OCI-LY7 (cell line): ENCODE data around the gene ANKRD35. TPM values are rescaled to one million over a fixed set of nuclear protein-coding genes. Genes with fewer than 3 reads are reported as not detected.
"Not testable (repeated sequence)": the region's sequence is repeated elsewhere in the genome, so short reads cannot be mapped to it uniquely, and the experiment has no call there.

Experiments used
- Bru-seq: library from RNA; stranded (reverse); fragments of 400-500 nt; gene quantifications from one replicate; lab custom pipeline; 2021; lab: Mats Ljungman, UMichigan
- BruChase-seq, 2 experiments: library from RNA; stranded (reverse); fragments of 400-500 nt; gene quantifications; one replicate each; lab custom pipeline; 2021; lab: Mats Ljungman, UMichigan
- BruUV-seq: library from RNA; stranded (reverse); fragments of 400-500 nt; replicated peaks from 2 replicates; lab custom pipeline; 2021; lab: Mats Ljungman, UMichigan
- CTCF ChIA-PET: fragments of 300-600 bp; sonication (Branson Sonifier 250); formaldehyde crosslinking; loops from one replicate; lab custom pipeline; 2022; ENCODE audit warnings: antibody characterized with exemption; ENCODE audit not compliant: unreplicated experiment; lab: Charles Lee
- POLR2A ChIA-PET: fragments of 300-600 bp; sonication (Branson Sonifier 250); formaldehyde crosslinking; loops from one replicate; lab custom pipeline; 2022; ENCODE audit warnings: antibody characterized with exemption; lab: Charles Lee
- DNase-seq: peaks from one replicate; pipeline ENCODE4 v3.0.0-alpha.2; 2015; ENCODE audit warnings: low spot score
- H2AFZ ChIP-seq: fragments of 200-600 bp; sonication (generic), shearing (Covaris generic); 2 replicates; pipeline ENCODE4 v1.6.1; 2014; ENCODE audit warnings: mild to moderate bottlenecking, antibody characterized with exemption, low read length, moderate library complexity
- H3K27ac ChIP-seq: fragments of 200-600 bp; sonication (generic); 2 replicates; pipeline ENCODE4 v1.5.1; 2014; ENCODE audit warnings: mixed run types, low read depth, mild to moderate bottlenecking, moderate library complexity, low read length, inconsistent platforms; ENCODE audit not compliant: poor library complexity, severe bottlenecking
- H3K36me3 ChIP-seq: fragments of 200-600 bp; sonication (generic); 2 replicates; pipeline ENCODE4 v1.6.1; 2014; ENCODE audit warnings: mild to moderate bottlenecking, antibody characterized with exemption, low read length, moderate library complexity, mixed read lengths; ENCODE audit not compliant: insufficient read depth
- H3K4me1 ChIP-seq: fragments of 200-600 bp; sonication (generic); 2 replicates; pipeline ENCODE4 v1.5.1; 2014; ENCODE audit warnings: mild to moderate bottlenecking, low read length; ENCODE audit not compliant: insufficient read depth, poor library complexity, severe bottlenecking
- H3K4me2 ChIP-seq: fragments of 200-600 bp; sonication (generic); 2 replicates; pipeline ENCODE4 v1.6.1; 2014; ENCODE audit warnings: mild to moderate bottlenecking, low read length
- H3K4me3 ChIP-seq: fragments of 200-600 bp; sonication (generic); 2 replicates; pipeline ENCODE4 v1.5.1; 2014; ENCODE audit warnings: mild to moderate bottlenecking, low read depth, low read length; ENCODE audit not compliant: poor library complexity, severe bottlenecking
- H3K79me2 ChIP-seq: fragments of 200-600 bp; sonication (generic); 2 replicates; pipeline ENCODE4 v1.6.1; 2016; ENCODE audit warnings: low read depth, mild to moderate bottlenecking, low read length, moderate library complexity, mixed read lengths; ENCODE audit not compliant: insufficient read depth
- H3K9me2 ChIP-seq: fragments of 200-600 bp; sonication (generic); 2 replicates; pipeline ENCODE4 v1.6.1; 2016; ENCODE audit warnings: mild to moderate bottlenecking, low read length, mixed read lengths; ENCODE audit not compliant: insufficient read depth
- H3K9me3 ChIP-seq: fragments of 200-600 bp; sonication (generic); 2 replicates; pipeline ENCODE4 v1.6.1; 2014; ENCODE audit warnings: mild to moderate bottlenecking, mixed run types, low read length, mixed read lengths
- H4K20me1 ChIP-seq: fragments of 200-600 bp; sonication (generic); 2 replicates; pipeline ENCODE4 v1.6.1; 2014; ENCODE audit warnings: mild to moderate bottlenecking, antibody characterized with exemption, low read length, moderate library complexity, mixed read lengths; ENCODE audit not compliant: insufficient read depth
- CTCF ChIP-seq: fragments of 200-600 bp; sonication (generic); conservative IDR thresholded peaks from 2 replicates; pipeline ENCODE4 v1.5.1; 2014; ENCODE audit warnings: mild to moderate bottlenecking, antibody characterized with exemption, low read length, moderate library complexity, mixed read lengths
- EZH2phosphoT487 ChIP-seq: fragments of 200-600 bp; sonication (generic); IDR thresholded peaks from 2 replicates; pipeline ENCODE4 v1.6.1; 2018; ENCODE audit warnings: low read depth, borderline replicate concordance, mild to moderate bottlenecking, mixed run types, antibody characterized with exemption, low read length, moderate library complexity, mixed read lengths
- intact Hi-C: fragments of 100-400 bp; cut with micrococcal nuclease; formaldehyde crosslinking; loops from one replicate; pipeline ENCODE4 v1.10.0; 2022; ENCODE audit not compliant: unreplicated experiment
- long read RNA-seq: library from polyadenylated mRNA; stranded (forward); transcript quantifications from one replicate; pipeline ENCODE4 v2.0.0, GENCODE V29; 2022
- total RNA-seq, 2 experiments: library from RNA; depleted of rRNA in 1 of 2; stranded (reverse); fragments of >200 nt in 1 of 2; shearing (Covaris generic) in 1 of 2; gene quantifications; 2 replicates each; pipeline ENCODE4 v1.2.3, GENCODE V29; 2014 to 2022

Gene ANKRD35
- not detected in 2 replicates for total RNA-seq (2014; rRNA removed; shearing (Covaris generic))
- not detected in 2 replicates for total RNA-seq (2022)
- Bru-seq, nascent RNA: not detected
- percentile 13 among the genes with signal in this experiment for BruChase-seq, experiment 1, labeled RNA remaining after a 6-hour chase
- not detected for BruChase-seq, experiment 2, labeled RNA remaining after a 2-hour chase
- long read RNA-seq: 0 reads

GRCh38 chr1:145885738-145886287, at the start of gene ANKRD35:
TSS of gene ANKRD35 (minus strand) at chr1:145885866. CDS start at chr1:145885758, 108 bp downstream.
- no peaks in the 10 kb centered on the region for H3K9me3 ChIP-seq
- no peaks in the 10 kb centered on the region for H3K9me2 ChIP-seq
- no TSS peak for BruUV-seq
- DNase-seq: peak; percentile 81
- H3K4me3 ChIP-seq: peak within 1 kb of the TSS; percentile 69
- CTCF ChIA-PET: no interaction called here
- no peak within 1 kb of the TSS for H3K27ac ChIP-seq
- H3K4me2 ChIP-seq: peak within 1 kb of the TSS; percentile 73
- no peaks in the 10 kb centered on the region for H4K20me1 ChIP-seq
- no peaks in the 10 kb centered on the region for H3K4me1 ChIP-seq
- peak within 1 kb of the TSS; percentile 68; the same call in 1 of the 2 replicates for H2AFZ ChIP-seq
- POLR2A ChIA-PET: interaction anchor here (1.1 to 1.3 kb wide), 2 partner anchors 26 to 72 kb away, joined by 4 to 5 read pairs; partner anchors contain the start of gene LIX1L
- H3K79me2 ChIP-seq: no peaks in the 10 kb centered on the region
- no peak for TF ChIP-seq CTCF
- no peak for TF ChIP-seq EZH2phosphoT487
- H3K36me3 ChIP-seq: no peaks in the 10 kb centered on the region
- intact Hi-C loops: no loop called here

- ChIA-PET CTCF (interaction anchor here (0.6 kb wide), 1 partner anchor 101 kb away, joined by 3 read pairs; no protein-coding TSS in a partner anchor), POLR2A (interaction anchor here (1.1 kb wide), 2 partner anchors 22 to 32 kb away, joined by 3 to 6 read pairs; partner anchors contain the start of genes ANKRD34A and POLR3GL)
- H4K20me1 ChIP-seq, H3K9me3 ChIP-seq, H3K79me2 ChIP-seq, BruUV-seq, H3K9me2 ChIP-seq: not testable (repeated sequence)
- Histone ChIP-seq H3K36me3 (peaks cover 22% of the 10 kb centered on the region; the same call in 1 of the 2 replicates), H2AFZ (peak overlapping the region; percentile 28; the same call in 1 of the 2 replicates), H3K4me2 (peak overlapping the region; percentile 55), H3K4me1 (peaks cover 37% of the 10 kb centered on the region), H3K4me3 (peak overlapping the region; percentile 45), H3K27ac (peak overlapping the region; percentile 60)
- DNase-seq: peak; percentile 83
- intact Hi-C loops: loop anchor here (1.0 kb wide), 1 partner anchor 25 kb away; no protein-coding TSS in a partner anchor
Measured at GRCh38 chr1:145932522-145933009, 46.9 kb upstream of the ANKRD35 start.

GRCh38 chr1:145927916-145928643, 42.4 kb upstream of the ANKRD35 start:
- Histone ChIP-seq H2AFZ (peak overlapping the region; percentile 6; the same call in 1 of the 2 replicates), H3K9me2 (no peaks in the 10 kb centered on the region), H3K36me3 (peaks cover 28% of the 10 kb centered on the region), H3K4me3 (peak overlapping the region; percentile 92), H3K9me3 (no peaks in the 10 kb centered on the region), H3K4me1 (peaks cover 33% of the 10 kb centered on the region), H3K79me2 (peaks cover 16% of the 10 kb centered on the region), H4K20me1 (no peaks in the 10 kb centered on the region; the same call in 1 of the 2 replicates), H3K4me2 (peak overlapping the region; percentile 69), H3K27ac (peak overlapping the region; percentile 91)
- TF ChIP-seq EZH2phosphoT487 (no peak), CTCF (no peak)
- intact Hi-C loops: loop anchor here (1.0 to 5.0 kb wide), 2 partner anchors 36 to 69 kb away; partner anchors contain the start of genes ANKRD34A, POLR3GL and TXNIP
- ChIA-PET CTCF (interaction anchor here (0.6 to 1.1 kb wide), 3 partner anchors 9 to 225 kb away, joined by 3 to 4 read pairs (median 3); partner anchors contain the start of genes NUDT17 and PEX11B), POLR2A (interaction anchor here (0.6 to 2.2 kb wide), 18 partner anchors 8 to 109 kb away, joined by 3 to 20 read pairs (median 4); partner anchors contain the start of genes ANKRD34A, LIX1L, PEX11B and PIAS3)
- TSS peak; percentile 99 for BruUV-seq
- DNase-seq: peak; percentile 38
